Stimulated activated CD8-positive, alpha-beta memory T cell treated with anti-CD3 and anti-CD28 coated beads, Interleukin-4, amount 100 ng/mL, for 4 hours (primary cell): ENCODE results near the gene PLK2.

Experiments used
- DNase-seq, 2 donors: peaks; one replicate each; pipeline ENCODE4 v3.0.0-alpha.2; 2020; ENCODE audit warnings: low read depth in 2 of 2, low spot score in 1 of 2

PLK2 gene

GRCh38 chr5:58481066-58481676 lies 21.3 kb upstream of the PLK2 start:
- no peak for DNase-seq

- DNase-seq = no peak
Measured at GRCh38 chr5:58477760-58478376, 18.0 kb upstream of the PLK2 start.

- DNase-seq = no peak
Measured at GRCh38 chr5:58475404-58475803, 15.5 kb upstream of the PLK2 start.

GRCh38 chr5:58469896-58470295 lies 10.0 kb upstream of the PLK2 start:
- DNase-seq = no peak

GRCh38 chr5:58466939-58467338 lies 7.1 kb upstream of the PLK2 start:
- no peak for DNase-seq

- no peak for DNase-seq
Measured at GRCh38 chr5:58462623-58463230, 2.8 kb upstream of the PLK2 start.

GRCh38 chr5:58462154-58462553 lies 2.3 kb upstream of the PLK2 start:
- no peak for DNase-seq

GRCh38 chr5:58460732-58461286 lies 923 bp upstream of the PLK2 start:
- peak; percentile 76 to 85 for DNase-seq

GRCh38 chr5:58459146-58460001 lies 512 bp downstream of the PLK2 start:
- no peak for DNase-seq

- no peak for DNase-seq
Measured at GRCh38 chr5:58458743-58459145, 1.1 kb downstream of the PLK2 start.

- no peak for DNase-seq
Measured at GRCh38 chr5:58458141-58458742, 1.6 kb downstream of the PLK2 start.

GRCh38 chr5:58457050-58457449 lies 2.8 kb downstream of the PLK2 start:
- DNase-seq = no peak

- DNase-seq = no peak
Measured at GRCh38 chr5:58456486-58456885, 3.4 kb downstream of the PLK2 start.

- no peak for DNase-seq
Measured at GRCh38 chr5:58456026-58456425, 3.9 kb downstream of the PLK2 start.

- DNase-seq = no peak
Measured at GRCh38 chr5:58455480-58455879, 4.4 kb downstream of the PLK2 start.

GRCh38 chr5:58455066-58455465 lies 4.8 kb downstream of the PLK2 start:
- DNase-seq = no peak

- no peak for DNase-seq
Measured at GRCh38 chr5:58454025-58454424, 5.9 kb downstream of the PLK2 start.

- DNase-seq = no peak
Measured at GRCh38 chr5:58453306-58453705, 6.6 kb downstream of the PLK2 start.

- no peak for DNase-seq
Measured at GRCh38 chr5:58452566-58453258, 7.2 kb downstream of the PLK2 start.

- no peak for DNase-seq
Measured at GRCh38 chr5:58451732-58452565, 7.9 kb downstream of the PLK2 start.
